NCI-H187 (cell line): ENCODE measurements around the gene SMCO4.

Experiments
- DNase-seq, 2 experiments: peaks; one replicate each; lab custom pipeline; 2025; lab: John Stamatoyannopoulos, UW

SMCO4 gene

DNA sequence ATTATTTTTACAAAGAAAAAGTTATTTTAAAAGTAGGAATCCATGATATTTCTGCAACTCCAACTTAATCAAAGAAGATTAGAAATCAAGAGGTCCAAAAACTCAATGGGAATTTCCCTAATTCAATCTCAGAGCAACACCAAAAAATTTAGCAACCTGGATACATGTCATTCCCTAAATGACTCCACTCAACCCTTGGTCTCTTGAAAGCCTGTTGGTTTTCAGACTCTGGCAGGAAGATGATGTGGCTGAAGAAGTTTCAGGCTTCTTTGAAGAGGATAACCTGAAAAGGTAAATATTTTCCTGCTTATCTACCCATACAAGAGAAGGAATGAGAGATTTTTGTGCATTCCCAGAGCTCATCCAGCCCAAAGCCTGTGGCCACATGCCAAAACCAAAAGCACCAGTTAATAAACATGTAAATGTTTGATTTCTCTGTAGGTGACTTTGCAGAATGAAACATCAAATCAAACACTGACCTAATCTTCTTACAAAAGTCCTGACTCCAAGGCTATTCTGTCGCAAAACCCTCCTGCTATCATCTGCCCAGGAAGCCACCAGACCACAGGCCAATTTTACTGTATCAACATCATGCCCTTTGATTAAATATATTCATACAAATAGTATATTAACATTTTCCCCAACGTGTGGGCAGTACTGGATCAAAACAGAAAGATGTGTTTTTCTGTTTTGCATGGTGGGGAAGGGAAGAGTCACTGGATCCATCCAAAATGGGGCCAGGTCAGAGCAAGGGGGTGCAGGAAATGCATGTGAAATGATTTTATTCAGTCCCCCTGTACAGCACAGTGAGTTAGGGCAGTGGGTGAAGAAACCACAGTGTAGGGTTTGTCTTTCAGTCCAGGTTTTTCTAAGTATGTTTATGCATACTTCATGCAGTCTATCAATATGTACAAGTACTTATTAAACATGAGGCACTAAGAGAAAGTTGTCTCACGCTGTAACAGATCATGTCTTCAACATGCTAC lies 38.8 kb downstream of the SMCO4 start:
- DNase-seq: no peak

GRCh38 chr11:93501856-93502255 lies 41.3 kb downstream of the SMCO4 start:
- no peak for DNase-seq

- DNase-seq: no peak
Observed at GRCh38 chr11:93500759-93501158, 42.4 kb downstream of the SMCO4 start.

GRCh38 chr11:93498641-93499040 lies 44.5 kb downstream of the SMCO4 start:
- DNase-seq: no peak

GRCh38 chr11:93498161-93498560 lies 45.0 kb downstream of the SMCO4 start:
- no peak for DNase-seq

GRCh38 chr11:93497596-93497995 lies 45.6 kb downstream of the SMCO4 start:
- DNase-seq: no peak

DNA sequence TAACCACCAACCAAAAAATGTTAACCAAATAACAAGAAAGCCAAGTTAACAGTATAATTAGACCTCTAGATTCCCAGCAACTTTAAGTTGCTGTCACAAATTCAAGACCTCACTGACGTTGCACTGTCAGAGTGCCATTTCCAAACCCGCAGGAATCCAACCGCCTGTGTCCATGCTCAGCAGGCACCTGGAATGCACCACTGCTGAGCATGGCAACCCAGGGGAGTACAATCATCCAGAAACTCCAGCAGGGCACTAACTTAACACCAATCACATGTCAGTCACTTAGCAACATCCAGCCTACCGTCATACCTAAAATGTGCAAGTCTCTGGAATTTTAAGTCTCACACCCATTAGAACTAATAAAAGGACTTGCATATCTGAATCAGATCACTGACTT lies 48.8 kb downstream of the SMCO4 start:
- DNase-seq: no peak

DNA sequence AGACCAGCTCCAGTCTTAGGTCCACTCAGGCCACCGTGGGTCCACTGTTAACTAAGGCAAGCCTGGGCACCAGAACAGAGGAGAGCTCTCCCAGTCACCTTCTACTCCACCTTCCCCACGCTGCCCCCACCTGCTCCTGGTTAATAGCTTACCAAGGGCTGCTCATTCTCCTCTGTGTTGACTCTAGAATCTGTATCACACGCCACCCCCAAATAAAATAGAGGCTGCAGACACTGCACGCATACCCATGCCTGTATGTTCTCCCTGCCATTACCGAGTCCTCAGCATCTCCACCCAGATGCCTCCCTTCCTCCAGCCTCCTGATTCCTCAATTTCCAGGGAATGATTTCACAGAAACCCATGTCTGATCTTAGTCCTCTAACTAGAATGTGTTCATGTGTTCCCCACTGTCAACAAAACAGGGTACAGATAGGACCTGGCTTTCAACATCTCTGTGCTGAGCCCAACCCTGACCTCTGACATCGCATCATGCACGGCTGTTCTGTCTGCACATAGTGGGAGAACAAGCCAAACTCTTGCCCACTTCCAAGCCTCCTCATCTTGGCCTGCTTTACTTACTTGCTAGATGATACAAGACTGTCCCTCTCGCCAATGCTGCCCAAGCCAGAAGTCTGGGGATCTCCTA lies 49.8 kb downstream of the SMCO4 start:
- DNase-seq: no peak

DNA sequence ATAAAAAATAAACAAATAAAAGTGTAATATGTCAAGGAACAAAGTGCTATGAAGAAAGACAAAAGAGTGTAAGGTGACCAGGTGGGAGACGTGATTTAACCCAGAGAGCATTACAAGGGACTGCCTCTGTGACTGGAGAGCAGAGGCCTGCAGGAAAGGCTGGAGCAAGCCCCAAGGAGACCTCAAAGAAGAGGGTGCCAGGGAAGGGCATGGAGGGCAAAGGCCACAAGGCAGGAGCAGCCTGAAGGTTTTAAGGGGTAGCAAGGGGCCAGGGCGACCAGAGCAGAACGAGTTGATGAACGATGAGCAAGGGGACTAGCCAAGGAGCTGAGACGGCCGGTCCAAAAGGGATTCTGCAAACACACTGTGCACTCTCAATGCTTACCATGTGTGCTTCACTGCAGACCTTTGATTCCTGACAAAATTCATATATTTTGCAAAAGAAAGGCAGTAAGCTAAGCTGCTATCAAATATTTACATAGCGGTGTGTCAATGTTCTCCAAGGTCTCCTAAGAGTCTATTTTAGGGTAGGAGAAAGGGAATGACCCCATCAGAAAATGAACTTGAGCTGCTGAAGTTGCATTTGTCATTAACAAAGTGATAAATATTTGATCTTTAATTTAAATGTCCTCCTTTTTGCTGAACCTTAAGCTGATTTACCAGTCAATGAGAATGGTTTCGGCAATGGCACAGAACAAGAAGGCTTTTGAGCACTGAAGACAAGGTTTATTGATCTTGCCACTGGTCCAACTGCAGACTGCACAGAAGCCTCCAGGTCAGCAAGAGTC lies 50.5 kb downstream of the SMCO4 start:
- DNase-seq: no peak

- DNase-seq: no peak
Observed at GRCh38 chr11:93491973-93492372, 51.2 kb downstream of the SMCO4 start.

- DNase-seq: no peak
Observed at GRCh38 chr11:93490996-93491618, 52.1 kb downstream of the SMCO4 start.

DNA sequence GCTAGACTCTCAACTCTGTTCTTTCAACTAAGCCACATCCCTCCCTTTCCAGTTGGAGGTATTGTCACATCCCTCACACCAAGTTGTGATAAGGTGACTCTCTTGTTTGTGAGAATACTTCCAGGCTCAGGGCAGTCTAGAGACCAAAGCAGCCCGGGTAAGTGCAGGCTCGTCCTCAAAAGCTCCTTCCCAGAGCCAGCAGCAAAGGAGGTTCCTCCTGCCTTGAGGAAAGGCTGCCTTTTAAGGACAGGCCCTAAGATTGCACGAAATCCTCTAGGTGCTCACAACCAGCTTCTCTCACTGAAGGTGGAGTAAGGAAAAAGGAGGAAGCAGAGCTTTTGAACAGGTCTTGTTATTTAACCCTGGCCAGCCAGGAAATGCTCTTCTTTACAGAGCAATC lies 53.4 kb downstream of the SMCO4 start:
- no peak for DNase-seq

DNA sequence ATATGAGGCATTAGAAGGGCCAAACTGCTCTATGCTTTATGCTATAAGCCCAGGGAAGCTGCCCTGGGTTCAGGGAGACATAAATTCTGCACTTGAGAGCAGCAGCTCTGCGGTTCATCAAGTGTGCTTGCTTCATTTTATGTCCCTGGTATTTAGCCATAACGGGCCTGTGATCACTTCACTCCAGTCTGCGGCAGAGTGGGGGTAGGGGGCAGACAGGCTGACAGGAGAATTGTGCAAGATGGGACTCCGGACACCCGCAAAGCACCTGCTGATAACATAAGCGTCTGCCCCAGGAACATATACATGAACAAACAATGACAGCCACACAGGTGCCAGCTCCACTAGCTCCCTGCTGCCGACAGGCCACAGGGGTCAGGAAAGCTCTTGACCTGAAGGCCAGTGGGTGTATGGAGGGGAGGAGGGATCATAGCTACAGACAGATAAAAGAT lies 56.1 kb downstream of the SMCO4 start:
- DNase-seq: peak; percentile 31 to 84

GRCh38 chr11:93485983-93486382 lies 57.2 kb downstream of the SMCO4 start:
- DNase-seq: no peak

- DNase-seq: no peak
Observed at GRCh38 chr11:93484716-93485115, 58.5 kb downstream of the SMCO4 start.

GRCh38 chr11:93482556-93482955 lies 60.6 kb downstream of the SMCO4 start:
- no peak for DNase-seq

DNA sequence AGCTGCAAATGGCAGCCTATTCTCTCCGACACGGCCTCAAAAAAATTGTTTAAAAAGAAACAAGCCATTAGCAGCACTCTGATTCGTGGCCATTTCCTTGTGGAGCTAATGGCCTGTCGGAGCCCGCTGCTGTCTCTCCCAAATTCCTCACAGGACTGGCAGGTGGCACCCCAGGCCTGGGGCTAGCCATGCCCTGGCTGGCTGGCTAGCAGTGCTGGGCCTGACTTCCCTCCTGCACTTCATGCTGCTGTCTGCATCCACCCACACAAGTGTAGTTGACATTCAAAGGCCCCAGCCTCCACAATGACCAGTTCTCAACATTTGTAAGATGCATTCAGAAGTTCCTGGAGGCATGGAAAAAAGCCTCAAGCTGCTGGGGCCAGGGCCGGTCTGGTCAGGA lies 61.5 kb downstream of the SMCO4 start:
- DNase-seq: no peak

DNA sequence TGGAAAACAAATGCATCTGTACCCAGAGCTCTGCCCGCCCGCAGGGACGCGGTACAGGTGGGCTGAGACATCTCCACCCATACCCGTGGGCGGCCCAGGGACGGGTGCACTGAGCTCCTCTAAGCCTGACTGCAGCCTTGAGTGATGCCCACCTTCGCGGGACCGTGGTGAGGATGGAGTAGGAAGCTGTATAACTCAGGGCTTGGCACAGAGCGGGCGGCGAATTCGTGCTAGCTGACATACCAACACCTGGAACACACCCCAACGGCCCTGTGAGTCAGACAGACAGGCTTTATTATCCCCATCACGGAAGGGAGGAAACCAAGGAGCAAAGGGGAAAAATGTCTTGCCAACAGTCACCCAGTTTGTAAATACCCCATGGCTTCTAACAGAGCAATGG lies 61.9 kb downstream of the SMCO4 start:
- DNase-seq: no peak

DNA sequence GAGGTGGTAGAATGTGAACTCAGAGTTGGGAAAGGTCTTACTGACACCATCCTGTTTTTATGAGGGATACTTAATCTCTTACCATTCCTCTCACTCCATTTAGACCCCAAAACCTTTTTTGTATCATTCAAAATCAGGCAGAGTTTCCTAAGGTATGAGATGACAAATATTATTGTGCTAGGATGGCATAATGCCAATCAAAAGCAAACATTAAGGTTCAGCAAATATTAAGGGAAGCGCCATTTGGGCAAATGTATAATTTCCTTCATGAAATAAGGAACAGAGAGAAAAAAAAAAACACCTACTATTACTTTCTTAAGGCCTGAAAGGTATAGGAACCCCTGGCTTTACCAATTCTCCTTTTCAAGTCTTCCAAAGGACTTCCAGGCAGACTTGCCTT lies 62.4 kb downstream of the SMCO4 start:
- DNase-seq: no peak

- no peak for DNase-seq
Observed at GRCh38 chr11:93480256-93480655, 62.9 kb downstream of the SMCO4 start.

DNA sequence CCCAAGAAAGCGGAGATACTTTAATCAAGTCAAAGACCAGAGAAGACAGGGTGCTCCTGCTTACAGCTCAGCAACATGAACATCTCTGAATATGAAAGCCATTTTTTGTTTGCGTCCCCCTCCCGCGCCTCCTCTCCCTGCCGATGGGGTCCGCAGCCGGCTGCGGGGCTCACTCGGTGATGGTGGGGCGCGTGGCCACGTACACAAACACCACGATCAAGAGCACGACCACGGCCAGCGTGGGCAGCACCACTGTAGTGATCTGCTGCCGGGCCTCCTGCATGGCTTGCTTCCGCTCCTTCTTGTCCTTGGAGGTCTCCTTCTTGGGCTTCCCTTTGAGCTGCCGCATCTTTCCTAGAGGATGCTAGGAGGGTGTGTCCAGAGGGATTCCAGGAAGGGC lies 64.3 kb downstream of the SMCO4 start:
- DNase-seq: no peak

DNA sequence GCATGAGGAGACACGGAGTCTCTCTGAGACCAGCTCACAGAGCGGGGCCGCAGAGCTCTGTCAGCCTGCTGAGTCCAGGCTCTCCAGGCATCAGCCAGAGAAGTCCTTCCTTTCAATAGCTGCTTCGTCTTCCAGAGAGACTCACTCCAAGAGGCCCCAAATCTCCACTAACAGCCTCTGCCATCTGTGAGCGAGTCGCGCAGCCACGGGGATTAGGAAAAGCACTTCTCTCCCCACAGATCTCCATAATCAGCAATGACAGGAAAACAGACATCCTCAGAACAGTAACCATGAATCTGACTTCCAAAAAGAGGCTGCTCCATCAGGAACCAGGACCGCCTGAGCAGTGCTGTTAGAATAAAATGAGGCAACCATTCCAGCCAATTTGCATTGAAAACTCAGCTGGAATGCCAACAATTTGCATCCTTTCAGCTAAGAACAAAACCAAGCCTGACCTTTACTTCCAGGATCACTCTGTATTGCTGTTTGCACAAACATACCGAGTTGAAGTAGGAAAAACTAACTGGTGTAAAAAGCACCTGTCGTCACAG lies 65.4 kb downstream of the SMCO4 start:
- DNase-seq: no peak
